HFF-Myc (cell line): ENCODE results near the gene PRKN.

Experiments
- DNase-seq: peaks from one replicate; pipeline ENCODE4 v3.0.0-alpha.2; 2011; ENCODE audit warnings: low read depth; ENCODE audit errors: extremely low read depth
- H3K4me3 ChIP-seq: replicated peaks from 2 replicates; pipeline ENCODE4 v1.5.1; 2011; ENCODE audit warnings: low read depth, mild to moderate bottlenecking, control low read depth, low read length
- TF ChIP-seq, protein P1 (sequence below): IDR thresholded peaks from 2 replicates; pipeline ENCODE4 v1.5.1; 2012; ENCODE audit warnings: mild to moderate bottlenecking, low read depth, low read length, control low read depth; ENCODE audit errors: missing control alignments

PRKN gene

DNA sequence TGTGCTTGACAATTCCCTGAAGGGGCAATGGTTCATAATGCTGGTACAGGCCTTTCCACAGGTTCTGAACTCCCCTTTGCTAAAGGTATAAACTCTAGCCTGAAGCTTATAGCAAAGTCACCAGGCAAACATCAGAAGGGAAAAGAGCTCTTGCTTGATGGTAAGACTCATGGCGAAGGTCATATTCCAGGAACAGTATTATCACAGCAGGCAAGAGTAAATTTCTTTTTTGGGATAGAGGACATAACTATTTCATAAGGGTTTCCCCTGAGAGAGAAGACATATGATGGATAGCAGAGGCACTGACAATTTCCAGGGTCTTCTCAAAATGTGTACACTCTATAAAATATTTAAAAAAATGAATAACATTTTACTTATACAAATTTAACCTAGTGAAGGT, 86.8 kb downstream of the PRKN start:
- TF ChIP-seq, protein P1, sequence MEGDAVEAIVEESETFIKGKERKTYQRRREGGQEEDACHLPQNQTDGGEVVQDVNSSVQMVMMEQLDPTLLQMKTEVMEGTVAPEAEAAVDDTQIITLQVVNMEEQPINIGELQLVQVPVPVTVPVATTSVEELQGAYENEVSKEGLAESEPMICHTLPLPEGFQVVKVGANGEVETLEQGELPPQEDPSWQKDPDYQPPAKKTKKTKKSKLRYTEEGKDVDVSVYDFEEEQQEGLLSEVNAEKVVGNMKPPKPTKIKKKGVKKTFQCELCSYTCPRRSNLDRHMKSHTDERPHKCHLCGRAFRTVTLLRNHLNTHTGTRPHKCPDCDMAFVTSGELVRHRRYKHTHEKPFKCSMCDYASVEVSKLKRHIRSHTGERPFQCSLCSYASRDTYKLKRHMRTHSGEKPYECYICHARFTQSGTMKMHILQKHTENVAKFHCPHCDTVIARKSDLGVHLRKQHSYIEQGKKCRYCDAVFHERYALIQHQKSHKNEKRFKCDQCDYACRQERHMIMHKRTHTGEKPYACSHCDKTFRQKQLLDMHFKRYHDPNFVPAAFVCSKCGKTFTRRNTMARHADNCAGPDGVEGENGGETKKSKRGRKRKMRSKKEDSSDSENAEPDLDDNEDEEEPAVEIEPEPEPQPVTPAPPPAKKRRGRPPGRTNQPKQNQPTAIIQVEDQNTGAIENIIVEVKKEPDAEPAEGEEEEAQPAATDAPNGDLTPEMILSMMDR: no peak
- no peak overlapping the region for H3K4me3 ChIP-seq
- no peak for DNase-seq

DNA sequence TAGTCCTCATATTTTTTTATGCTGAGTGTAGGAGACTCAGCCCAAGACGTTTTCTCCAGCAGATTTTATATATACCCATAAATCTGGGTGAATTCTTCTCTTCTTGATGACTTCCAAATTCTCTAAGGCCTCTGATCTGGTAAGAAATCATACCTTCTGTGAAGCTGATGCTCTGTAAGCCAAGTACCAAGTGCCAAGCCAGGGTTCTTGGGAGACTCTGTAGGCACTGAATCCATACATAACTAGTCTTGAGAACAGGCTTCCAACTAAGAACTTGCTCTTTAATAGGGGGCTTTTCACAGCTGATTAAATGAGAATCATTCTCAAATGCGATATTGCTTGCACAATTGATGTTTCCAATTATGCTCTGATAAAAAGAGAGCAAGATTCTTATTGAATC, 87.6 kb downstream of the PRKN start:
- TF ChIP-seq, protein P1: no peak

DNA sequence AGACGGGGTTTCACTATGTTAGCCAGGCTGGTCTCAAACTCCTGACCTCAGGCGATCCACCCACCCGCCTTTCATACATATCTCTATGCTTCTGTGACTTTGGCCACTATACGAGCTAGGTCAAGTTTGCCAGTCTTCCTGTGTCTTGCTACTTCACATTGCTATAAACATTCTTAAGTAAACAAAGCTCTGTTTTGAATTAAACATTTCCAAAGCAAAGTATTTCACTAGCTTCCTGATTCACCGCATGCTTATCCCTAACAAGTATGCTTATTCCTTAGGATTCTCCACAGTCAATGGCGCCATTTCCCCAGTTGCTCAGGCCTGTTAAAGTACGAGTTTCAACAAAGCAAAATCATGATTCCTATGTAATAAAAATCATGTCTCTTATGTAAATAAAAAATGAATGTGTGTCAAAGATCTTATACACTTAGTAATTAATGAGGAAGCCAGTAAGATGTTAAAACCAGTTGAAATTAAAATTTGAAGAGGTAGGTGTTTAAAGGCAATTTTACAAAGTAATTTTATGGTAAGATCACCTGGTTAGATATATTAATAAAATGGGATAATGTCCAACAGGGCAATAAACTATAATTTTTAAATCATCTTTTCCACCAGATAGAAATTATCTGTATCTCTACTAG, 88.5 kb downstream of the PRKN start:
- H3K4me3 ChIP-seq: no peak overlapping the region
- DNase-seq: no peak
- TF ChIP-seq, protein P1: no peak

More for the DNA sequence above, 87.6 kb downstream of the PRKN start:
- DNase-seq: no peak
- H3K4me3 ChIP-seq: no peak overlapping the region

DNA sequence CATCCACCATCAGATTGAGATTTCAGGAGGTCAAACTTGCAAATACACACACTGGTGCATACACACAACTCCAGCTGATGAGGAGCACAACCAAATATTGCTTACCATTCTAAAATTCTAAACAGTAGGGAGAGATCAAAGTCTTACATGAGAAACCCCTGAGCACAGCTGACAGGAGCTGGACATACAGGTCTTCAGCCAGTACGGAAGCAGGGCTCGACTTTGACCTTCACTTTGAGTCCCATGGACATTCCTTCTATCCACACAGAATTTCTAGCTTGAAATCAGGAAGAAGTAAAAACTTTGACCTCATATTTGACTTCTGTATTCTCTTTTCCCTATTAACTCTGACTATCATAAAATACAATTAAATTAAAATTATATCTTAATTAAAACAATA, 90.2 kb downstream of the PRKN start:
- H3K4me3 ChIP-seq: no peak overlapping the region
- TF ChIP-seq, protein P1: no peak
- no peak for DNase-seq

DNA sequence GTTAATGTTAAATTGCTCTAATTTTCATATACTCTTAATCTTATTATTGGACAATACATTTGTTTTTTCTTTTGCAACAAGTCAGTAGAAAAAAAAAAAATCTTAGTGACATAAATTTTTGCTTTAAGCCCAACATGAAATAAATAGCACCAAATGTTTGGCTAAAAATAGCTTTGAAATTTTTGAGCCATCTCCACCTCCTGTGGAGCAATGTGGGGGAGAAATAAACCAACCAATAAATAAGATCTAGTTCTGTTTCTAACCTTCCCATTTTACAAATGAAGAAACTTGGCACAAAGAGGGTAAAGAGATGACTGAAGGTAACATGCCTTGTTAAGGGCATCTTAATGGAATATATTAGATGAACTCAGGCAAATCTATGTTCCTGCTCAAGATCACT, 91.4 kb downstream of the PRKN start:
- DNase-seq: no peak
- TF ChIP-seq, protein P1: no peak
- no peak overlapping the region for H3K4me3 ChIP-seq

DNA sequence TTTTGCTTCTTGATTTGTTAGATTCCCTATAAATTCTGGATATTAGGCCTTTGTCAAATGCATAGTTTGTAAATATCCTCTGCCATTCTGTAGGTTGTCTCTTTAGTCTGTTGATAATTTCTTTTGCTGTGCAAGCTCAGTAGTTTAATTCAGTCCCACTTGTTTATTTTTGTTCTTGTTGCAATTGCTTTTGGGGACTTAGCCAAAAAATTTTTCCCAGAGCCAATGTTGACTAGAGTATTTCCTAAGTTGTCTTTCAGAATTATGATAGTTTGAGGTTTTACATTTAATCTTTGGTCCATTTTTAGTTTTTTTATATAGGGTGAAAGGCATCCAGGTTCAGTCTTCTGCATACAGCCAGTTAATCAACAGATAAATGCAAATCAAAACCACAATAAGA, 96.0 kb downstream of the PRKN start:
- no peak overlapping the region for H3K4me3 ChIP-seq
- DNase-seq: no peak
- TF ChIP-seq, protein P1: no peak

DNA sequence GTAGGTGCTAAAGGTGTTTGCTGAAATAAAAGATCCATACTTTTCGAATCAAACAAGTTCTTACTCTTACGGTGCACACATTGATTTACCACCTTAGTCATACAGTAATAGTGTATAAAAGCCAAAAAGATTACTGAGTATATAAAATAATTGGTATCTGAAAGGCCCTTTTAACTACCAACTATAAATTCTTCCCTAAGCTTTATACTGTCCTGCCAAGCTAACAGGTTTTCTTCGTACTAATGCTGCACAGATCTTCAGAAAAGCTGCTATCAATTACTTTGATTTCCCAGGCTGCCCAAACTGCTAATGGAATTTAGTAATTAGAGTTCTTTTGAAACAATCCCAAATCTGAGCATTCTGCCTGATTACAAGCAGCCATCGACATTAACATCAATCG, 97.5 kb downstream of the PRKN start:
- H3K4me3 ChIP-seq: no peak overlapping the region
- DNase-seq: no peak
- TF ChIP-seq, protein P1: no peak
